Globus pallidus (tissue), 1 donor: ENCODE data around the gene TRIM75.
"Not testable (repeated sequence)": the region's sequence is repeated elsewhere in the genome, so short reads cannot be mapped to it uniquely, and the experiment has no call there.

Experiments
- DNase-seq: peaks from one replicate; pipeline ENCODE4 v3.0.0-alpha.2; 2015; ENCODE audit warnings: low spot score

The TRIM75 gene

GRCh38 chr4:165077034-165077578 lies 23.4 kb downstream of the TRIM75 start:
- no peak for DNase-seq

DNA sequence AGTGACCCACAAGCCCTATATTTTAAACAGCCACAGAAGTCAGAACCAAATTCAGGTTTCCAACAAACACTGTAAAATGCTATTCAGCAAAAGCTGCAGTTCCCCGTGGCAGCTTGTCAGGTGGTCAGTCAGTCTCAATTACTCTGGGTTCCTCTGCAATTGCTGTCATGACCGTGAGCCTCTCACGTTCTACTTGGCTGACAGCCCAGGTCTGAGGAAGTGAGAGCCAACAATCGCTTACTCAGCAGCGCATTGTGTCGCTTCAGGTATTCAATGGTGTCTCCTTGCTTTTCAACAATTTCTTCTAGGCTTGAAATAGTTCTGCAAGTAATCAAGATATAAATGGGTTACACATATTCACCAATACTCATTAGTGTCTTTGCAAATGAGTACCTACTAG lies 25.8 kb downstream of the TRIM75 start:
- peak; percentile 17 for DNase-seq

DNA sequence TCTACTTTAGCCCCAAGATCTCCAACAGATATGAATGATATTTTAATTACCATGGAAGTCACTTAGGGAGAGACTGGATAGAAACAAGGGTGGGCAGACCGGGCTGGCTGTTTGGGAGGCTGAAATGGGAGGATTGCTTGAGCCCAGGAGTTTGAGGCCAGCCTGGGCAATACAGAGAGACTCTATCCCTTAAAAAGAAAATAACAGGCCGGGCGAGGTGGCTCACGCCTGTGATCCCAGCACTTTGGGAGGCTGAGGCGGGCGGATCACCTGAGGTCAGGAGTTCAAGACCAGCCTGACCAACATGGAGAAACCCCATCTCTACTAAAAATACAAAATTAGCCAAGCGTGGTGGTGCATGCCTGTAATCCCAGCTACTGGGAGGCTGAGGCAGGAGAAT lies 31.1 kb downstream of the TRIM75 start:
- DNase-seq = not testable (repeated sequence)

DNA sequence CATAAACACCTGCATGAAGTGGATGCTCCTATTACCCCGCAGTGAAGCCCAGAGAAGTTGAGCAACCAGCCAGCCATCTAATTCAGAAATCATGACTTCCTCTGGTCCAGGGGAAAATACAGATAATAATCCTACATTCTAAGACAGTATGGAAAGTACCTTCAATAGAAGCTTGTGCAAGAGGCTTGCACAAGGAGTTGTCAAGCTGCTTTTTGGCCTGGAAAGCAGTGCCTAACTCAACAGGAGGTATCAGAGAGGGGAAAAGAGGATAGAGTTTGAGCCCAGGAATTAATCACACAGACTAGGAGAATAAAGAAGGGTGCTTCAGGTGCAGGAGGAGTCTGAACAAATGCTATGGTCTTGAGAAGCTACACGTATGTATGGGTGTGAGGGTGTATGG lies 32.3 kb downstream of the TRIM75 start:
- DNase-seq = no peak

GRCh38 chr4:165088366-165088765 lies 34.7 kb downstream of the TRIM75 start:
- DNase-seq = no peak

GRCh38 chr4:165092187-165092586 lies 38.5 kb downstream of the TRIM75 start:
- DNase-seq = not testable (repeated sequence)

DNA sequence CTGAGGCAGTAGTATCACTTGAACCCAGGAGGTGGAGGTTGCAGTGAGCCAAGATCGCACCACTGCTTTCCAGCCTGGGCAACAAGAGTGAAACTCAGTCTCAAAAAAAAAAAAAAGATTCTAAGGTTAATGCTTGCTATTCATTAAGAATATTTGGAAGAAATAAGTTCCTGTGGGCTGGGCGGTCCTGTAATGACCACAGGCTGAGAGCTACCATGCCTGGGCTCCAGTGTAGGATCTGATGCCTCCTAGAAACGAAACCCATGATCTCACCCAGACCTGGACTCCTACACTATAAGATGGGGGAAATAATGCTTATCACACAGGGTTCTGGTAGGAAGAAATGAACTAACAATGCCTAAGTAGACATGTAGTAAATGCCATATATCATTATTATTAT lies 41.2 kb downstream of the TRIM75 start:
- DNase-seq = no peak

- no peak for DNase-seq
These were observed 41.6 kb downstream of the TRIM75 start for GRCh38 chr4:165095291-165095690.

DNA sequence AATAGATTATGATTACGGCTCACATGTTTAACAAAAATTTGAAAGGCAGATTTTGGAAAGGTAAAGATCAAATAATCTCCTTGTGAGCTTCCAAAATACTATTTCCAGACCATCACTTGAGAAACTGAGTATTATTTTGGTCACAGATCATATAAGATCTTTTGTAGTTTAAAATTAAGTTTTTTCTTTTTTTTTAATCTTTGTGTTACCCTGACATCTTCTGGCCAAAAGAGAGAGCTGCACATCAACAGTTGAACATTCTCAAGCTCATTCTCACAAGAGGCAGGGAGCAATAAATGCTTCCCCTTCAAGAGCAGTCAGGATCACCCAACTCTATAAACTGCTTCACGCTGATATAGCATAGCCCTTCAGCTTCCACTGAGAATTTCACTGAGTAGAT lies 43.1 kb downstream of the TRIM75 start:
- DNase-seq = peak; percentile 20

DNA sequence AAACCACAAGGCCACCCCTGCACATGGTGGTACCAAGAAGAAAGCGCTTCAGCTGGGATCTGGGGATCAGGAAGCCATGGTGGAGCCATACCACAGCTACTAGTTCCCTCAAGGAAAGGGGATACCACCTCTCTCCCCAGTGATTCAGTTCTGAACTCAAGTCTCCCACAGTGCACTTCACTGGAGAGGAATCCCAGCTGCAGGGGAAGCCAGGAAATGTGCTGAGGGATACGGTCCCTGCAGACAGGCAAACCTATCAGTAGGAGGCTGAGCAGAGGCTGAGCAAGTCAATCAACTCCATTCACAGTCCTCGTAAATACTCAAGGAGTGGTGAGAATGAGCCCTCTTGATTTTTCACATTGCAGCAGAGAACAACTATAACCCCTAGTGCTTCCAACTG lies 48.0 kb downstream of the TRIM75 start:
- no peak for DNase-seq

DNA sequence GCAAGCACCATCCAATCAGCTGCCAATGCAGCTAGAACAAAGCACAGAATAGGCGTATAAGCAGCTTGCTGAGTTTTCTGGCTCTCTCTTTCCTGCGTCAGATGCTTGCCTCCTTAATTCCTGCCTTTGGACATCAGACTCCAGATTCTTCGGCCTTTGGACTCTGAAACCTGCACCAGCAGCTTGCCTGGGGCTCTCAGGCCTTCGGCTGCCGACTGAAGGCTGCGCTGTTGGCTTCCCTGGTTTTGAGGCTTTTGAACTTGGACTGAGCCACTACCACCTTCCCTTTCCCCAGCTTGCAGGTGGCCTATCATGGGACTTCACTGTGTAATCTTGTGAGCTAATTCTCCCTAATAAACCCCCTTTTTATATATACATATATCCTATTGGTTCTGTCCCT lies 52.9 kb downstream of the TRIM75 start:
- DNase-seq = no peak
